H1 (cell line): ENCODE data around the gene HHAT. TPM values are rescaled to one million over a fixed set of nuclear protein-coding genes. Genes with fewer than 3 reads are reported as not detected.

Experiments used
- CTCF ChIA-PET: fragments of 300-600 bp; sonication (Branson Sonifier 250); formaldehyde crosslinking; loops from one replicate; lab custom pipeline; 2021; ENCODE audit not compliant: partially characterized antibody; lab: Charles Lee
- POLR2A ChIA-PET: fragments of 300-600 bp; sonication (Branson Sonifier 250); formaldehyde crosslinking; loops from one replicate; lab custom pipeline; 2021; ENCODE audit warnings: inconsistent platforms; ENCODE audit not compliant: partially characterized antibody; lab: Charles Lee
- DNase-seq, 2 experiments: peaks; one replicate each; pipeline versions ENCODE4 v3.0.0 to v3.0.0-alpha.2; 2010 to 2022; ENCODE audit warnings: low spot score in 2 of 2, low read depth in 1 of 2, mixed read lengths in 1 of 2
- FAIRE-seq: peaks from 2 replicates; lab custom pipeline; 2011; peaks lifted over from hg19 to GRCh38; lab: Jason Lieb, UNC
- H2AFZ ChIP-seq: 2 replicates; pipeline ENCODE4 v1.8.1; 2012; ENCODE audit warnings: low read length, inconsistent platforms
- H2AK5ac ChIP-seq: 2 replicates; pipeline ENCODE4 v1.6.1; 2013; ENCODE audit warnings: low read depth, low read length
- H2BK120ac ChIP-seq: replicated peaks from 2 replicates; pipeline ENCODE3; 2013; ENCODE audit warnings: low read depth, low read length, inconsistent platforms
- H2BK12ac ChIP-seq: 2 replicates; pipeline ENCODE4 v1.6.1; 2013; ENCODE audit warnings: low read depth, low read length
- H2BK15ac ChIP-seq: 2 replicates; pipeline ENCODE4 v1.6.1; 2013; ENCODE audit warnings: low read length
- H2BK20ac ChIP-seq: 2 replicates; pipeline ENCODE4 v1.6.1; 2013; ENCODE audit warnings: low read length
- H2BK5ac ChIP-seq: 2 replicates; pipeline ENCODE4 v1.6.1; 2013; ENCODE audit warnings: low read depth, low read length
- H3K14ac ChIP-seq: 2 replicates; pipeline ENCODE4 v1.6.1; 2013; ENCODE audit warnings: inconsistent platforms; ENCODE audit not compliant: insufficient read length
- H3K18ac ChIP-seq: 2 replicates; pipeline ENCODE4 v1.6.1; 2013; ENCODE audit warnings: low read length; ENCODE audit errors: extremely low read depth
- H3K23ac ChIP-seq: 2 replicates; pipeline ENCODE4 v1.6.1; 2013; ENCODE audit warnings: inconsistent platforms; ENCODE audit not compliant: insufficient read length
- H3K23me2 ChIP-seq: 2 replicates; pipeline ENCODE4 v1.6.1; 2013; ENCODE audit warnings: low read depth, low read length
- H3K27ac ChIP-seq: 2 replicates; pipeline ENCODE4 v1.6.1; 2011; ENCODE audit warnings: low read depth, low read length, inconsistent platforms
- H3K27me3 ChIP-seq, 4 experiments: replicated peaks in 1 of 4; 1 replicate in 1 of 4; 2 replicates in 3 of 4; pipeline versions ENCODE4 v1.6.1 to v1.8.1; 2011 to 2013; ENCODE audit warnings: low read length in 3 of 4, mild to moderate bottlenecking in 3 of 4, inconsistent platforms in 2 of 4, mixed read lengths in 2 of 4, moderate library complexity in 1 of 4; ENCODE audit not compliant: control insufficient read depth in 3 of 4, insufficient read depth in 3 of 4; ENCODE audit errors: extremely low read depth in 1 of 4
- H3K36me3 ChIP-seq, 4 experiments: 2 replicates each; pipeline versions ENCODE4 v1.6.1 to v1.8.1; 2011 to 2013; ENCODE audit warnings: mild to moderate bottlenecking in 4 of 4, low read length in 3 of 4, moderate library complexity in 2 of 4, control low read depth in 1 of 4, inconsistent platforms in 1 of 4; ENCODE audit not compliant: insufficient read depth in 4 of 4, control insufficient read depth in 2 of 4
- H3K4ac ChIP-seq: replicated peaks from 2 replicates; pipeline ENCODE3; 2013; ENCODE audit warnings: low read length, low read depth, mixed read lengths, inconsistent platforms; ENCODE audit not compliant: insufficient read length
- H3K4me1 ChIP-seq, 4 experiments: replicated peaks in 1 of 4; 1 replicate in 1 of 4; 2 replicates in 3 of 4; pipeline versions ENCODE4 v1.6.1 to v1.8.1; 2011 to 2013; ENCODE audit warnings: low read length in 3 of 4, inconsistent platforms in 2 of 4, mixed read lengths in 1 of 4; ENCODE audit not compliant: insufficient read depth in 4 of 4, control insufficient read depth in 3 of 4
- H3K4me2 ChIP-seq, 2 experiments: 2 replicates each; pipeline versions ENCODE4 v1.6.1 to v1.8.1; 2011 to 2013; ENCODE audit warnings: low read depth in 2 of 2, low read length in 2 of 2, control low read depth in 1 of 2, inconsistent platforms in 1 of 2, mild to moderate bottlenecking in 1 of 2; ENCODE audit not compliant: insufficient read depth in 1 of 2
- H3K4me3 ChIP-seq, 4 experiments: fragments of 200-600, 300-600 bp in 1 of 4; sonication (generic), shearing (Covaris generic), sonication (Bioruptor Twin) in 1 of 4; 2 replicates each; pipeline versions ENCODE4 v1.5.1 to v1.8.1; 2011 to 2016; ENCODE audit warnings: low read length in 4 of 4, low read depth in 3 of 4, control low read depth in 2 of 4, inconsistent platforms in 2 of 4, mild to moderate bottlenecking in 2 of 4, mixed read lengths in 1 of 4, moderate library complexity in 1 of 4; ENCODE audit not compliant: insufficient read depth in 2 of 4; ENCODE audit errors: extremely low read depth in 1 of 4
- H3K56ac ChIP-seq: replicated peaks from 2 replicates; pipeline ENCODE3; 2013; ENCODE audit warnings: low read depth, mild to moderate bottlenecking, mixed read lengths, low read length, inconsistent platforms; ENCODE audit not compliant: insufficient read length
- H3K79me1 ChIP-seq: 2 replicates; pipeline ENCODE4 v1.6.1; 2013; ENCODE audit warnings: low read depth, low read length, control low read depth
- H3K79me2 ChIP-seq, 2 experiments: 2 replicates each; pipeline versions ENCODE4 v1.6.1 to v1.8.1; 2012 to 2013; ENCODE audit warnings: low read length in 2 of 2, mild to moderate bottlenecking in 2 of 2, inconsistent platforms in 1 of 2; ENCODE audit not compliant: insufficient read depth in 2 of 2, control insufficient read depth in 1 of 2
- H3K9ac ChIP-seq, 4 experiments: replicated peaks in 1 of 4; 1 replicate in 1 of 4; 2 replicates in 3 of 4; pipeline versions ENCODE4 v1.6.1 to v1.8.1; 2011 to 2013; ENCODE audit warnings: low read depth in 3 of 4, low read length in 3 of 4, control low read depth in 2 of 4, mild to moderate bottlenecking in 2 of 4, moderate library complexity in 2 of 4, inconsistent platforms in 1 of 4; ENCODE audit errors: extremely low read depth in 1 of 4
- H3K9me3 ChIP-seq, 2 experiments: 2 replicates each; pipeline versions ENCODE4 v1.6.1 to v1.8.1; 2012 to 2013; ENCODE audit warnings: mild to moderate bottlenecking in 2 of 2, moderate library complexity in 2 of 2, control low read depth in 1 of 2, inconsistent platforms in 1 of 2, low read depth in 1 of 2, low read length in 1 of 2, mixed read lengths in 1 of 2; ENCODE audit not compliant: insufficient read depth in 2 of 2
- H4K20me1 ChIP-seq, 2 experiments: replicated peaks in 1 of 2; 2 replicates each; pipeline versions ENCODE3 to v1.8.1; 2011 to 2013; ENCODE audit warnings: inconsistent platforms in 2 of 2, low read length in 2 of 2, mild to moderate bottlenecking in 1 of 2; ENCODE audit not compliant: insufficient read depth in 2 of 2, control insufficient read depth in 1 of 2
- H4K5ac ChIP-seq: 2 replicates; pipeline ENCODE4 v1.6.1; 2013; ENCODE audit warnings: low read length, low read depth, mixed read lengths, inconsistent platforms; ENCODE audit not compliant: insufficient read length
- H4K8ac ChIP-seq: 2 replicates; pipeline ENCODE4 v1.8.0; 2013; ENCODE audit warnings: mild to moderate bottlenecking, moderate library complexity, low read length, inconsistent platforms; ENCODE audit not compliant: insufficient read depth; ENCODE audit errors: extremely low read depth
- H4K91ac ChIP-seq: replicated peaks from 2 replicates; pipeline ENCODE3; 2013; ENCODE audit warnings: low read length, mixed read lengths, inconsistent platforms; ENCODE audit not compliant: insufficient read length
- ATF2 ChIP-seq: IDR thresholded peaks from 2 replicates; pipeline ENCODE4 v1.6.1; 2012; ENCODE audit warnings: low read length, inconsistent platforms
- EP300 ChIP-seq, 2 experiments: IDR thresholded peaks; 1 replicate in 1 of 2; 2 replicates in 1 of 2; pipeline ENCODE4 v1.6.1; 2011 to 2012; ENCODE audit warnings: low read depth in 2 of 2, low read length in 2 of 2, mild to moderate bottlenecking in 2 of 2, borderline replicate concordance in 1 of 2, inconsistent platforms in 1 of 2, moderate library complexity in 1 of 2
- TAF7 ChIP-seq: optimal IDR thresholded peaks from 2 replicates; pipeline ENCODE3; 2011; ENCODE audit warnings: low read depth, mild to moderate bottlenecking, inconsistent platforms, low read length, moderate library complexity, borderline replicate concordance
- TBP ChIP-seq: IDR thresholded peaks from 2 replicates; pipeline ENCODE4 v1.6.1; 2011; ENCODE audit warnings: low read depth, low read length, improper control_type of control experiment
- WGBS, 2 experiments: shearing (Covaris generic) in 1 of 2; methylation state at CpG; one replicate each; pipeline versions ENCODE4 v1.1.6 to v1.1.7; 2013 to 2015; ENCODE audit warnings: low lambda C conversion rate in 2 of 2, mixed read lengths in 2 of 2, inconsistent platforms in 1 of 2, low coverage in 1 of 2, missing lambda C conversion rate in 1 of 2; ENCODE audit not compliant: insufficient replicate concordance in 2 of 2, insufficient coverage in 1 of 2, insufficient read length in 1 of 2; ENCODE audit errors: extremely low coverage in 1 of 2, missing lambda C conversion rate in 1 of 2; 5-methylcytosine and 5-hydroxymethylcytosine counted together
- polyA plus RNA-seq, 7 experiments: library from polyadenylated mRNA; depleted of rRNA in 3 of 7; stranded (reverse) in 5 of 7; unstranded in 2 of 7; fragments of >200 nt in 5 of 7; fragments of 200-250 nt in 2 of 7; gene quantifications; 1 replicate in 5 of 7; 2 replicates in 1 of 7; 4 replicates in 1 of 7; pipeline versions ENCODE4 v1.2.1 to v1.2.3, GENCODE V29; 2011 to 2013; ENCODE audit warnings: missing spikeins in 2 of 7, mixed read lengths in 2 of 7
- total RNA-seq: library from RNA; stranded (reverse); fragmentation: NEBNext Ultra II Directional; extraction: Animal tissue kit (Norgen Biotek cat#: 25700); gene quantifications from 2 replicates; pipeline ENCODE4 v1.2.1, GENCODE V29; 2021

The HHAT gene
- total and polyA plus RNA-seq, 2 of the 8 experiments (the other 6 are each of a cell fraction or from before 2014, with no cell fraction given): 0.15 to 0.51 TPM

GRCh38 chr1:210340311-210340710 lies 11.6 kb downstream of the HHAT start:
- no peak overlapping the region for H2BK12ac ChIP-seq
- H4K8ac ChIP-seq: no peak overlapping the region
- H2AFZ ChIP-seq: no peak overlapping the region
- H4K20me1 ChIP-seq: no peaks in the 10 kb centered on the region
- DNase-seq (no peak), FAIRE-seq (no peak)
- no peak overlapping the region for H4K91ac ChIP-seq
- no peak overlapping the region for H2AK5ac ChIP-seq
- no peaks in the 10 kb centered on the region for H3K27me3 ChIP-seq
- H2BK5ac ChIP-seq: no peak overlapping the region
- H3K4me2 ChIP-seq: no peak overlapping the region
- no peak overlapping the region for H3K23ac ChIP-seq
- WGBS, 2 experiments: 91% methylated on average over 3 of the region's 3 CpGs; no CpG with 5 or more reads in 1 of the 2 experiments
- H3K79me2 ChIP-seq: no peaks in the 10 kb centered on the region; a peak in 1 of 4 replicates
- no peak overlapping the region for H2BK120ac ChIP-seq
- H4K5ac ChIP-seq: no peak overlapping the region
- POLR2A ChIA-PET: interaction anchor here (3.1 kb wide), 1 partner anchor 34 kb away, joined by 21 read pairs; no protein-coding TSS in a partner anchor
- no peak overlapping the region for H3K18ac ChIP-seq
- no peak overlapping the region for H3K4ac ChIP-seq
- H3K9me3 ChIP-seq: no peaks in the 10 kb centered on the region
- no peak overlapping the region for H3K4me3 ChIP-seq
- CTCF ChIA-PET: interaction anchor here (1.1 to 1.8 kb wide), 2 partner anchors 21 to 197 kb away, joined by 3 to 7 read pairs; no protein-coding TSS in a partner anchor
- H3K36me3 ChIP-seq: no peaks in the 10 kb centered on the region
- no peak overlapping the region for H2BK15ac ChIP-seq
- TF ChIP-seq EP300 (IDR thresholded peaks at IDR 0.05; ENCODE audit: borderline replicate concordance in 1 of 2, low read depth in 2 of 2, low read length in 2 of 2): no peak
- TF ChIP-seq ATF2: no peak
- no peak for TF ChIP-seq TAF7
- no peak for TF ChIP-seq TBP
- no peaks in the 10 kb centered on the region; the same call in 1 of the 2 replicates for H3K23me2 ChIP-seq
- no peaks in the 10 kb centered on the region for H3K79me1 ChIP-seq
- H3K56ac ChIP-seq: no peak overlapping the region
- no peak overlapping the region for H3K14ac ChIP-seq
- no peaks in the 10 kb centered on the region for H3K4me1 ChIP-seq
- no peak overlapping the region for H3K9ac ChIP-seq
- H2BK20ac ChIP-seq: no peak overlapping the region
- no peak overlapping the region for H3K27ac ChIP-seq
